Stimulated activated CD4-positive, alpha-beta T cell treated with anti-CD3 and anti-CD28 coated beads, Interleukin-4, amount 100 ng/mL, for 24 hours (primary cell): ENCODE data around the gene HPCA.

Experiments used
- DNase-seq: peaks from one replicate; pipeline ENCODE4 v3.0.0-alpha.2; 2020

The HPCA gene

DNA sequence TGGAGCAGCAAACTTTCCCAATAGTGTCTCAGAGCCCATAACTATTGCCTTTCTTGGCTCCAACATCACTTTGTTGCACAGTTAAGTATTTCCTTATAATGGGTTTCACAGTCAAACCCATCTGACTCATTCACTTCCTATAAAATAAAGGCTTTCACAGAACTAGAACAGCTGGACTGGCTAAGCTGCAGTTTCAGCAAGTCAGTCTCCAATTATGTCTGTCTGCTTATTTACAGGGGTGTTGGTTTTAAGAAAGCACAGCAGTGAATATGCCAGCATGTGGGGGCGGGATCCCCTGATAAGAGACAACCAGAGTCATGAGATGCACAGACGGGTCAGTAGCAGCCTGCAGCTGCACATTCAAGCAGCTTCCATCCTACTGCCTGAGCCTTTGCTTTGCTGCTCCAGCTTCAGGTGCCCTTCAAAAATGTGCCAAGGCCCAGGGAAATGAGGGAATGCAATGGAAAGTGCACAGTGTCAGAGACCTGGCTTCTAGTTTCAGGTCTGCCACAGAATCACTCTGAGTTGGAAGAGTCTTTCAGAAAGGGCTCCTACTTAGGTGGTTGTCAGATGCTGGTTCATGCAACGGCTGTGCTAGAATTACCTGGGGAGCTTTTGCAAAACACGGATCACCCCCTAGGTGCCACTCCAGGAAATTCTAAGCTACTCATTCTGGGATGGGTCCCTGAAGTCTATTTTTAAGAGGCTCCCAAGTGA, 53.5 kb downstream of the HPCA start:
- no peak for DNase-seq

DNA sequence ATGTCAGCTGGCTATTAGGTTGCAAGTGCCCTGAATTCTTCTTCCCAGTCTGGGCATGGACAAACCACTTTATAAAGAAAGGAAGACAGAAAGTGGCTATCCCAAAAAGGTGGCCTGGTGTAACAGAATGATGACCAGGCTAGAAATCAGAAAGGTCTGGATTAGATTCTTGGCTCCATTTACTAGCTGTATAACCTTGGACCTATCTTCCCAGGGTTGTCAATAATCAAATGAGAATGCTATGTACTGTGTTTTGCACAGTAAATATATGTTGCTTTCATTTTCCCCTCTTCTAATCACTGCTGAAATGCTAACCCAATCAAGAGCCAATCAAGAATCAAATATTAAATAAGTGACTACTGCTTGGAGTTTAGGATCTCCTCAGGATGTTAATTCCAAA, 57.9 kb downstream of the HPCA start:
- DNase-seq = no peak
